OCI-LY3 (cell line): ENCODE data around the gene WDR70.
"Not testable (repeated sequence)": the region's sequence is repeated elsewhere in the genome, so short reads cannot be mapped to it uniquely, and the experiment has no call there.

Source experiments
- EZH2phosphoT487 ChIP-seq: fragments of 200-600 bp; shearing (Covaris generic); IDR thresholded peaks from 2 replicates; pipeline ENCODE4 v1.6.1; 2018; ENCODE audit warnings: antibody characterized with exemption, mixed run types, low read depth
- TF ChIP-seq, protein P1 (sequence below): fragments of 200-600, 300-600 bp; sonication (generic); IDR thresholded peaks from 2 replicates; pipeline ENCODE4 v1.5.1; 2014; ENCODE audit warnings: antibody characterized with exemption, low read length, low read depth

- TF ChIP-seq, protein P1, sequence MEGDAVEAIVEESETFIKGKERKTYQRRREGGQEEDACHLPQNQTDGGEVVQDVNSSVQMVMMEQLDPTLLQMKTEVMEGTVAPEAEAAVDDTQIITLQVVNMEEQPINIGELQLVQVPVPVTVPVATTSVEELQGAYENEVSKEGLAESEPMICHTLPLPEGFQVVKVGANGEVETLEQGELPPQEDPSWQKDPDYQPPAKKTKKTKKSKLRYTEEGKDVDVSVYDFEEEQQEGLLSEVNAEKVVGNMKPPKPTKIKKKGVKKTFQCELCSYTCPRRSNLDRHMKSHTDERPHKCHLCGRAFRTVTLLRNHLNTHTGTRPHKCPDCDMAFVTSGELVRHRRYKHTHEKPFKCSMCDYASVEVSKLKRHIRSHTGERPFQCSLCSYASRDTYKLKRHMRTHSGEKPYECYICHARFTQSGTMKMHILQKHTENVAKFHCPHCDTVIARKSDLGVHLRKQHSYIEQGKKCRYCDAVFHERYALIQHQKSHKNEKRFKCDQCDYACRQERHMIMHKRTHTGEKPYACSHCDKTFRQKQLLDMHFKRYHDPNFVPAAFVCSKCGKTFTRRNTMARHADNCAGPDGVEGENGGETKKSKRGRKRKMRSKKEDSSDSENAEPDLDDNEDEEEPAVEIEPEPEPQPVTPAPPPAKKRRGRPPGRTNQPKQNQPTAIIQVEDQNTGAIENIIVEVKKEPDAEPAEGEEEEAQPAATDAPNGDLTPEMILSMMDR = not testable (repeated sequence)
- not testable (repeated sequence) for TF ChIP-seq EZH2phosphoT487
These were observed 66.7 kb downstream of the WDR70 start for GRCh38 chr5:37445783-37446182.
